Peyer's patch (tissue), 4 donors: ENCODE measurements around the gene KIF14. TPM values are rescaled to one million over a fixed set of nuclear protein-coding genes. Genes with fewer than 3 reads are reported as not detected.

Experiments used
- DNase-seq, 3 donors: peaks; one replicate each; pipeline ENCODE4 v3.0.0-alpha.2; 2017 to 2019
- H3K27ac ChIP-seq, 4 donors: fragments of 200-600 bp; sonication (generic); one replicate each; pipeline ENCODE4 v1.5.1; 2016 to 2019
- H3K27me3 ChIP-seq, 2 donors: fragments of 200-600 bp; sonication (generic); one replicate each; pipeline ENCODE4 v1.5.1; 2019
- H3K36me3 ChIP-seq, 3 donors: fragments of 200-600 bp; sonication (generic); one replicate each; pipeline ENCODE4 v1.5.1; 2016 to 2019
- H3K4me1 ChIP-seq, 4 donors: fragments of 200-600 bp; sonication (generic); one replicate each; pipeline ENCODE4 v1.5.1; 2016 to 2019
- H3K4me3 ChIP-seq, 4 donors: fragments of 200-600 bp; sonication (generic); 1 replicate in 3 of 4; 2 replicates in 1 of 4; pipeline ENCODE4 v1.5.1; 2016 to 2019; ENCODE audit warnings: mild to moderate bottlenecking in 1 of 4
- H3K9me3 ChIP-seq, 4 donors: fragments of 200-600 bp; sonication (generic); one replicate each; pipeline ENCODE4 v1.5.1; 2016 to 2019; ENCODE audit warnings: mild to moderate bottlenecking in 1 of 4
- CTCF ChIP-seq, 6 experiments: fragments of 450-650 bp in 4 of 6; fragments of 200-600 bp in 2 of 6; sonication (generic) in 1 of 6; IDR thresholded peaks; one replicate each; pipeline ENCODE4 v1.5.1; 2017 to 2019; ENCODE audit warnings: antibody characterized with exemption in 6 of 6, mild to moderate bottlenecking in 3 of 6, moderate library complexity in 1 of 6
- POLR2A ChIP-seq, 2 donors: fragments of 450-650 bp; IDR thresholded peaks; one replicate each; pipeline ENCODE4 v1.5.1; 2017; ENCODE audit warnings: antibody characterized with exemption in 2 of 2, mild to moderate bottlenecking in 2 of 2, moderate library complexity in 2 of 2
- total RNA-seq, 4 donors: library from RNA; depleted of rRNA; stranded (reverse); fragments of >200 nt; gene quantifications; one replicate each; pipeline ENCODE4 v1.1.0, GENCODE V29; 2016

The KIF14 gene
- total RNA-seq, 4 donors from 2014 or later = 0.85 to 2.5 (median 1.1) TPM

GRCh38 chr1:200505257-200505656 lies 115.3 kb downstream of the KIF14 start:
- H3K27me3 ChIP-seq = peaks cover 0 to 4% of the 10 kb centered on the region in 2 donors
- no peaks in the 10 kb centered on the region for H3K9me3 ChIP-seq
- no peaks in the 10 kb centered on the region for H3K36me3 ChIP-seq
- no peaks in the 10 kb centered on the region for H3K4me1 ChIP-seq
- H3K4me3 ChIP-seq = no peak overlapping the region
- H3K27ac ChIP-seq = no peak overlapping the region
- no peak for TF ChIP-seq CTCF (IDR thresholded peaks at IDR 0.05)
- no peak for TF ChIP-seq POLR2A (IDR thresholded peaks at IDR 0.05)
- no peak for DNase-seq

Other genes with a start within 250 kb of the KIF14 start
- gene ZNF281, start 210.7 kb downstream of the KIF14 start, total RNA-seq = 10 to 100 TPM in 1 of 4 donors, 1 to 10 TPM in 3; 6.3 to 12.2 (median 8.7) TPM
- gene DDX59, start 49.2 kb upstream of the KIF14 start, total RNA-seq = 10 to 100 TPM; 13.7 to 59.4 (median 16.8) TPM
- gene CAMSAP2, start 118.1 kb upstream of the KIF14 start, total RNA-seq = 10 to 100 TPM in 1 of 4 donors, 1 to 10 TPM in 3; 4.9 to 21.5 (median 8.1) TPM